H9 (cell line): ENCODE measurements around the gene HACL1. TPM values are rescaled to one million over a fixed set of nuclear protein-coding genes. Genes with fewer than 3 reads are reported as not detected.

Source experiments
- DNase-seq: peaks from one replicate; pipeline ENCODE4 v3.0.0-alpha.2; 2017
- H2AFZ ChIP-seq: one replicate; pipeline ENCODE4 v1.6.1; 2013; ENCODE audit warnings: mild to moderate bottlenecking, low read length, control low read depth, moderate library complexity
- H2AK5ac ChIP-seq: 2 replicates; pipeline ENCODE4 v1.6.1; 2013; ENCODE audit warnings: low read length, control low read depth, mixed read lengths; ENCODE audit not compliant: insufficient read length
- H2BK120ac ChIP-seq: one replicate; pipeline ENCODE4 v1.6.1; 2013; ENCODE audit warnings: low read depth, mild to moderate bottlenecking, low read length, control low read depth, inconsistent platforms; ENCODE audit not compliant: poor library complexity, severe bottlenecking
- H2BK12ac ChIP-seq: 2 replicates; pipeline ENCODE4 v1.6.1; 2013; ENCODE audit warnings: low read length, control low read depth, mixed read lengths, low read depth; ENCODE audit not compliant: insufficient read length
- H2BK15ac ChIP-seq: 2 replicates; pipeline ENCODE4 v1.6.1; 2013; ENCODE audit warnings: low read depth, low read length, control low read depth
- H2BK20ac ChIP-seq: one replicate; pipeline ENCODE4 v1.6.1; 2013; ENCODE audit warnings: low read depth, mild to moderate bottlenecking, low read length, control low read depth, inconsistent platforms; ENCODE audit not compliant: poor library complexity, severe bottlenecking
- H2BK5ac ChIP-seq: 2 replicates; pipeline ENCODE4 v1.6.1; 2013; ENCODE audit warnings: low read length, control low read depth, mixed read lengths; ENCODE audit not compliant: insufficient read length
- H3K14ac ChIP-seq: 2 replicates; pipeline ENCODE4 v1.6.1; 2013; ENCODE audit warnings: low read length, control low read depth; ENCODE audit not compliant: insufficient read depth
- H3K18ac ChIP-seq: 2 replicates; pipeline ENCODE4 v1.6.1; 2013; ENCODE audit warnings: low read depth, mild to moderate bottlenecking, mixed read lengths, low read length, control low read depth; ENCODE audit not compliant: insufficient read length
- H3K23ac ChIP-seq: 2 replicates; pipeline ENCODE4 v1.6.1; 2013; ENCODE audit warnings: low read length, control low read depth, mixed read lengths, low read depth; ENCODE audit not compliant: insufficient read length
- H3K23me2 ChIP-seq: 2 replicates; pipeline ENCODE4 v1.6.1; 2013; ENCODE audit warnings: low read depth, mild to moderate bottlenecking, mixed read lengths, low read length, control low read depth; ENCODE audit not compliant: insufficient read length, poor library complexity, severe bottlenecking
- H3K27ac ChIP-seq: 2 replicates; pipeline ENCODE4 v1.5.1; 2013; ENCODE audit warnings: low read length, control low read depth, mixed read lengths, low read depth; ENCODE audit not compliant: insufficient read length
- H3K27me3 ChIP-seq: 2 replicates; pipeline ENCODE4 v1.6.1; 2013; ENCODE audit warnings: low read length, control low read depth, inconsistent platforms; ENCODE audit not compliant: insufficient read depth
- H3K4ac ChIP-seq: 2 replicates; pipeline ENCODE4 v1.6.1; 2013; ENCODE audit warnings: low read depth, mild to moderate bottlenecking, control low read depth, inconsistent platforms, low read length, moderate library complexity
- H3K4me1 ChIP-seq: 2 replicates; pipeline ENCODE4 v1.6.1; 2013; ENCODE audit warnings: low read length, control low read depth, inconsistent platforms; ENCODE audit not compliant: insufficient read depth
- H3K4me2 ChIP-seq: 2 replicates; pipeline ENCODE4 v1.6.1; 2013; ENCODE audit warnings: low read length, control low read depth, mixed read lengths; ENCODE audit not compliant: insufficient read length, insufficient read depth
- H3K56ac ChIP-seq: 2 replicates; pipeline ENCODE4 v1.6.1; 2013; ENCODE audit warnings: low read depth, mild to moderate bottlenecking, mixed read lengths, low read length, control low read depth; ENCODE audit not compliant: insufficient read length
- H3K79me1 ChIP-seq: 2 replicates; pipeline ENCODE4 v1.6.1; 2013; ENCODE audit warnings: low read depth, mild to moderate bottlenecking, moderate library complexity, low read length, control low read depth, inconsistent platforms; ENCODE audit not compliant: insufficient read depth, poor library complexity, severe bottlenecking
- H3K79me2 ChIP-seq: 2 replicates; pipeline ENCODE4 v1.6.1; 2013; ENCODE audit warnings: low read length, control low read depth, inconsistent platforms; ENCODE audit not compliant: insufficient read depth
- H3K9ac ChIP-seq: 2 replicates; pipeline ENCODE4 v1.6.1; 2013; ENCODE audit warnings: low read length, control low read depth, mixed read lengths; ENCODE audit not compliant: insufficient read length; ENCODE audit errors: extremely low read depth
- H3K9me3 ChIP-seq: one replicate; pipeline ENCODE4 v1.6.1; 2013; ENCODE audit warnings: low read depth, low read length, inconsistent platforms; ENCODE audit not compliant: control insufficient read depth
- H3T11ph ChIP-seq: one replicate; pipeline ENCODE4 v1.6.1; 2013; ENCODE audit warnings: mild to moderate bottlenecking, low read length, control low read depth, inconsistent platforms
- H4K20me1 ChIP-seq: one replicate; pipeline ENCODE4 v1.6.1; 2013; ENCODE audit not compliant: control insufficient read depth, insufficient read length, insufficient read depth
- H4K5ac ChIP-seq: 2 replicates; pipeline ENCODE4 v1.6.1; 2013; ENCODE audit warnings: low read depth, mild to moderate bottlenecking, mixed read lengths, low read length, control low read depth; ENCODE audit not compliant: insufficient read length
- H4K8ac ChIP-seq: replicated peaks from 2 replicates; pipeline ENCODE4 v1.6.1; 2013; ENCODE audit warnings: low read length, control low read depth, mixed read lengths, low read depth; ENCODE audit not compliant: insufficient read length
- H4K91ac ChIP-seq: 2 replicates; pipeline ENCODE4 v1.6.1; 2013; ENCODE audit warnings: low read depth, mild to moderate bottlenecking, moderate library complexity, mixed read lengths, low read length, control low read depth; ENCODE audit not compliant: insufficient read length
- H3K27ac Mint-ChIP-seq, 3 experiments: 2 replicates in 2 of 3; 3 replicates in 1 of 3; pipeline ENCODE4 v1.8.0; 2020 to 2021; ENCODE audit warnings: mixed read lengths in 3 of 3, mild to moderate bottlenecking in 1 of 3, moderate library complexity in 1 of 3
- H3K27me3 Mint-ChIP-seq: 2 replicates; pipeline ENCODE4 v1.8.0; 2021; ENCODE audit warnings: low read depth, mild to moderate bottlenecking, moderate library complexity, mixed read lengths
- H3K36me3 Mint-ChIP-seq, 3 experiments: 2 replicates in 2 of 3; 3 replicates in 1 of 3; pipeline ENCODE4 v1.8.0; 2020 to 2021; ENCODE audit warnings: low read depth in 3 of 3, mixed read lengths in 3 of 3; ENCODE audit not compliant: insufficient read depth in 1 of 3
- H3K4me1 Mint-ChIP-seq, 2 experiments: 2 replicates each; pipeline ENCODE4 v1.8.0; 2020; ENCODE audit warnings: mixed read lengths in 2 of 2
- H3K4me3 Mint-ChIP-seq, 2 experiments: 2 replicates in 1 of 2; 3 replicates in 1 of 2; pipeline ENCODE4 v1.8.0; 2020 to 2021; ENCODE audit warnings: mild to moderate bottlenecking in 2 of 2, mixed read lengths in 2 of 2, moderate library complexity in 1 of 2
- H3K9me3 Mint-ChIP-seq, 2 experiments: 2 replicates in 1 of 2; 3 replicates in 1 of 2; pipeline ENCODE4 v1.8.0; 2020; ENCODE audit warnings: mild to moderate bottlenecking in 2 of 2, mixed read lengths in 2 of 2, moderate library complexity in 1 of 2
- WGBS: extraction: QIAGEN DNeasy Blood & Tissue Kit; methylation state at CpG from one replicate; pipeline ENCODE4 v1.1.7; 2013; ENCODE audit warnings: missing lambda C conversion rate, low lambda C conversion rate, mixed read lengths; ENCODE audit not compliant: insufficient read length; ENCODE audit errors: extremely low coverage; 5-methylcytosine and 5-hydroxymethylcytosine counted together
- total RNA-seq: library from RNA; stranded (reverse); gene quantifications from 2 replicates; pipeline ENCODE4 v1.2.1, GENCODE V29; 2021
- TF ChIP-seq, protein P1 (sequence below): fragments of 200-600 bp; sonication (generic); conservative IDR thresholded peaks from 3 replicates; pipeline ENCODE4 v1.8.0; 2021; ENCODE audit warnings: antibody characterized with exemption, mild to moderate bottlenecking

The HACL1 gene
- total RNA-seq, 1 experiment from 2014 or later: 52.6 TPM

DNA sequence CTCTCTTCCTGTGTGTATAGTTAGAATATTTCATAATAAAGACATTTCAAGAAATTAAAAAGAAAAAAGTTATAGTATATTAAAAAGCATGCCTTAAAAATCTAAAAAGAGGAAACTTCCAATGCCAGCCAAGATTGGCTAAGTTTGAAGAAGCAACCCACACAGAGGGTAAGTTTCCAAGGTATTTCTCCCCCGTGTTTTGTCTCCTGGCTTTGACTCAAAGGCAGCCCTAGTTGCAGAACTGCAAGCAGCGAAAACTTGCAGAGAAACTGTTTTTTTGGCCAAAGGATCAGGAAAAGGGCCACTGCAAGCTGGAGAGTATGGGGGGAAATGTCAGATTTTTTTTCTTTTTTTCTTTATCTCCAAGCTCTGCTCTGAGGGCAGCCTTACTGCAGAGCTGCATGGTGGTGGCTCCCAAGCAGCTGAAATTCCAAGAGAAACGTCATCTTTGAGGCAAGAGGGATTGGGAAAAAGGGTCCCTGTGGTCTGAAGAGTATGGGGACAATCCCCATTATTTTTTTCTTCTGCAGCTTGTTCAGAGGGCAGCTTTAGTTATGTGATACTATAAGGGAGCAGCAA lies 23.0 kb downstream of the HACL1 start:
- Histone ChIP-seq H3K4me2 (no peak overlapping the region), H3K4ac (no peak overlapping the region), H4K8ac (no peak overlapping the region), H2BK12ac (no peak overlapping the region), H4K91ac (no peak overlapping the region), H4K5ac (no peak overlapping the region), H2AK5ac (no peak overlapping the region), H3T11ph (no peak overlapping the region), H3K23me2 (no peaks in the 10 kb centered on the region), H3K27ac (no peak overlapping the region), H2AFZ (no peak overlapping the region), H2BK120ac (no peak overlapping the region), H3K56ac (no peak overlapping the region), H2BK15ac (no peak overlapping the region), H3K79me1 (no peaks in the 10 kb centered on the region), H2BK20ac (no peak overlapping the region), H4K20me1 (no peaks in the 10 kb centered on the region), H2BK5ac (no peak overlapping the region), H3K4me1 (no peaks in the 10 kb centered on the region), H3K9me3 (no peaks in the 10 kb centered on the region), H3K27me3 (no peaks in the 10 kb centered on the region), H3K14ac (no peak overlapping the region), H3K23ac (no peak overlapping the region), H3K18ac (no peak overlapping the region), H3K79me2 (no peaks in the 10 kb centered on the region), H3K9ac (no peak overlapping the region)
- Mint-ChIP-seq H3K27me3 (no peaks in the 10 kb centered on the region), H3K4me3 (no peak overlapping the region), H3K9me3 (no peaks in the 10 kb centered on the region), H3K36me3 (peaks cover 4 to 44% (median 38%) of the 10 kb centered on the region in 3 experiments; a peak in 5 of 7 replicates), H3K27ac (peak overlapping the region in 2 of 3 experiments; percentile 22 to 56; a peak in 2 of 7 replicates), H3K4me1 (no peaks in the 10 kb centered on the region)
- WGBS: no CpG with 5 or more reads among the region's 3 CpGs
- TF ChIP-seq, protein P1, sequence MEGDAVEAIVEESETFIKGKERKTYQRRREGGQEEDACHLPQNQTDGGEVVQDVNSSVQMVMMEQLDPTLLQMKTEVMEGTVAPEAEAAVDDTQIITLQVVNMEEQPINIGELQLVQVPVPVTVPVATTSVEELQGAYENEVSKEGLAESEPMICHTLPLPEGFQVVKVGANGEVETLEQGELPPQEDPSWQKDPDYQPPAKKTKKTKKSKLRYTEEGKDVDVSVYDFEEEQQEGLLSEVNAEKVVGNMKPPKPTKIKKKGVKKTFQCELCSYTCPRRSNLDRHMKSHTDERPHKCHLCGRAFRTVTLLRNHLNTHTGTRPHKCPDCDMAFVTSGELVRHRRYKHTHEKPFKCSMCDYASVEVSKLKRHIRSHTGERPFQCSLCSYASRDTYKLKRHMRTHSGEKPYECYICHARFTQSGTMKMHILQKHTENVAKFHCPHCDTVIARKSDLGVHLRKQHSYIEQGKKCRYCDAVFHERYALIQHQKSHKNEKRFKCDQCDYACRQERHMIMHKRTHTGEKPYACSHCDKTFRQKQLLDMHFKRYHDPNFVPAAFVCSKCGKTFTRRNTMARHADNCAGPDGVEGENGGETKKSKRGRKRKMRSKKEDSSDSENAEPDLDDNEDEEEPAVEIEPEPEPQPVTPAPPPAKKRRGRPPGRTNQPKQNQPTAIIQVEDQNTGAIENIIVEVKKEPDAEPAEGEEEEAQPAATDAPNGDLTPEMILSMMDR: no peak
- DNase-seq: no peak
